Astrocyte (in vitro differentiated cells and primary cell): Measurements from ENCODE around the gene EPHB4. TPM values are rescaled to one million over a fixed set of nuclear protein-coding genes. Genes with fewer than 3 reads are reported as not detected.

ENCODE experiments used
- DNase-seq: peaks from one replicate; pipeline ENCODE4 v3.0.0-alpha.2; 2010; ENCODE audit warnings: low read depth
- FAIRE-seq: peaks from 2 replicates; lab custom pipeline; 2011; peaks lifted over from hg19 to GRCh38; lab: Jason Lieb, UNC
- H2AFZ ChIP-seq: 2 replicates; pipeline ENCODE4 v1.6.0; 2012; ENCODE audit warnings: low read depth, low read length, inconsistent platforms
- H3K27ac ChIP-seq: 2 replicates; pipeline ENCODE4 v1.5.1; 2011; ENCODE audit warnings: low read depth, low read length, inconsistent platforms
- H3K27me3 ChIP-seq: 2 replicates; pipeline ENCODE4 v1.6.0; 2011; ENCODE audit warnings: low read length, inconsistent platforms; ENCODE audit not compliant: insufficient read depth
- H3K36me3 ChIP-seq: 2 replicates; pipeline ENCODE4 v1.5.1; 2011; ENCODE audit warnings: low read length, inconsistent platforms; ENCODE audit not compliant: insufficient read depth
- H3K4me1 ChIP-seq: 2 replicates; pipeline ENCODE4 v1.5.1; 2011; ENCODE audit warnings: low read length, inconsistent platforms; ENCODE audit not compliant: insufficient read depth
- H3K4me2 ChIP-seq: 2 replicates; pipeline ENCODE4 v1.6.0; 2012; ENCODE audit warnings: low read length, inconsistent platforms
- H3K4me3 ChIP-seq: 2 replicates; pipeline ENCODE4 v1.5.1; 2011; ENCODE audit warnings: low read depth, mild to moderate bottlenecking, low read length, inconsistent platforms; ENCODE audit not compliant: insufficient read depth
- H3K79me2 ChIP-seq: 2 replicates; pipeline ENCODE4 v1.6.0; 2012; ENCODE audit warnings: mild to moderate bottlenecking, low read length, inconsistent platforms; ENCODE audit not compliant: insufficient read depth
- H3K9ac ChIP-seq: 2 replicates; pipeline ENCODE4 v1.6.0; 2012; ENCODE audit warnings: mild to moderate bottlenecking, low read length, inconsistent platforms
- H3K9me3 ChIP-seq: 2 replicates; pipeline ENCODE4 v1.5.1; 2012; ENCODE audit warnings: low read depth, mild to moderate bottlenecking, low read length, inconsistent platforms; ENCODE audit not compliant: insufficient read depth
- H4K20me1 ChIP-seq: 2 replicates; pipeline ENCODE4 v1.6.0; 2012; ENCODE audit warnings: low read length, inconsistent platforms; ENCODE audit not compliant: insufficient read depth
- H3K27ac Mint-ChIP-seq: one replicate; pipeline ENCODE4 v1.8.0; 2021; ENCODE audit warnings: mild to moderate bottlenecking, mixed read lengths; ENCODE audit not compliant: unreplicated experiment
- H3K27me3 Mint-ChIP-seq: one replicate; pipeline ENCODE4 v1.8.0; 2021; ENCODE audit warnings: low read depth, mixed read lengths; ENCODE audit not compliant: unreplicated experiment
- H3K36me3 Mint-ChIP-seq: one replicate; pipeline ENCODE4 v1.8.0; 2021; ENCODE audit warnings: low read depth, mixed read lengths; ENCODE audit not compliant: unreplicated experiment
- H3K4me1 Mint-ChIP-seq: one replicate; pipeline ENCODE4 v1.8.0; 2021; ENCODE audit warnings: low read depth, mixed read lengths; ENCODE audit not compliant: unreplicated experiment
- H3K4me3 Mint-ChIP-seq: one replicate; pipeline ENCODE4 v1.8.0; 2021; ENCODE audit warnings: mild to moderate bottlenecking, moderate library complexity, mixed read lengths; ENCODE audit not compliant: unreplicated experiment
- H3K9me3 Mint-ChIP-seq: one replicate; pipeline ENCODE4 v1.8.0; 2021; ENCODE audit warnings: mild to moderate bottlenecking, mixed read lengths; ENCODE audit not compliant: unreplicated experiment
- CTCF ChIP-seq: IDR thresholded peaks from 2 replicates; pipeline ENCODE4 v1.5.1; 2011; ENCODE audit warnings: low read depth, mild to moderate bottlenecking, inconsistent platforms, low read length, moderate library complexity; ENCODE audit not compliant: insufficient read depth
- EZH2 ChIP-seq: IDR thresholded peaks from 2 replicates; pipeline ENCODE4 v1.6.1; 2012; ENCODE audit warnings: mild to moderate bottlenecking, low read length, inconsistent platforms; ENCODE audit not compliant: insufficient read depth
- total RNA-seq: library from RNA; stranded (reverse); gene quantifications from 2 replicates; pipeline ENCODE4 v1.2.1, GENCODE V29; 2021

Gene EPHB4
- total RNA-seq, 1 donor from 2014 or later, result 73.6 TPM

- FAIRE-seq, result no peak
- peaks cover 21% of the 10 kb centered on the region for H3K36me3 Mint-ChIP-seq
Observed at GRCh38 chr7:100823140-100823525, 4.2 kb downstream of the EPHB4 start.

GRCh38 chr7:100822236-100823139 lies 4.8 kb downstream of the EPHB4 start:
- no peak overlapping the region for H3K27ac Mint-ChIP-seq

More at GRCh38 chr7:100823140-100823525, 4.2 kb downstream of the EPHB4 start:
- H3K4me1 Mint-ChIP-seq, result peaks cover 8% of the 10 kb centered on the region
- Histone ChIP-seq H3K9ac (no peak overlapping the region), H3K27me3 (no peaks in the 10 kb centered on the region), H3K4me1 (peaks cover 17% of the 10 kb centered on the region), H3K4me2 (no peak overlapping the region), H2AFZ (no peak overlapping the region), H3K27ac (no peak overlapping the region), H3K9me3 (no peaks in the 10 kb centered on the region), H4K20me1 (peaks cover 61% of the 10 kb centered on the region), H3K4me3 (no peak overlapping the region), H3K79me2 (peaks cover 39% of the 10 kb centered on the region), H3K36me3 (peaks cover 28% of the 10 kb centered on the region)
- H3K9me3 Mint-ChIP-seq, result no peaks in the 10 kb centered on the region
- H3K27ac Mint-ChIP-seq, result no peak overlapping the region
- TF ChIP-seq EZH2, result no peak
- TF ChIP-seq CTCF, result no peak
- no peak for DNase-seq
- no peak overlapping the region for H3K4me3 Mint-ChIP-seq
- no peaks in the 10 kb centered on the region for H3K27me3 Mint-ChIP-seq

More at GRCh38 chr7:100822236-100823139, 4.8 kb downstream of the EPHB4 start:
- H3K79me2 ChIP-seq, result peaks cover 34% of the 10 kb centered on the region
- no peak overlapping the region for H2AFZ ChIP-seq
- no peaks in the 10 kb centered on the region for H3K27me3 ChIP-seq
- H3K36me3 ChIP-seq, result peaks cover 28% of the 10 kb centered on the region
- H3K36me3 Mint-ChIP-seq, result peaks cover 22% of the 10 kb centered on the region
- H4K20me1 ChIP-seq, result peaks cover 61% of the 10 kb centered on the region
- DNase-seq (no peak), FAIRE-seq (no peak)
- H3K27me3 Mint-ChIP-seq, result no peaks in the 10 kb centered on the region
- no peaks in the 10 kb centered on the region for H3K9me3 Mint-ChIP-seq
- TF ChIP-seq CTCF (no peak), EZH2 (no peak)
- H3K4me1 Mint-ChIP-seq, result peaks cover 8% of the 10 kb centered on the region
- H3K4me2 ChIP-seq, result no peak overlapping the region
- H3K9me3 ChIP-seq, result no peaks in the 10 kb centered on the region
- no peak overlapping the region for H3K27ac ChIP-seq
- no peak overlapping the region for H3K9ac ChIP-seq
- H3K4me3 Mint-ChIP-seq, result no peak overlapping the region
- H3K4me1 ChIP-seq, result peaks cover 17% of the 10 kb centered on the region
- no peak overlapping the region for H3K4me3 ChIP-seq
